Measurements from ENCODE around the gene EZH2.

Gene EZH2

DNA sequence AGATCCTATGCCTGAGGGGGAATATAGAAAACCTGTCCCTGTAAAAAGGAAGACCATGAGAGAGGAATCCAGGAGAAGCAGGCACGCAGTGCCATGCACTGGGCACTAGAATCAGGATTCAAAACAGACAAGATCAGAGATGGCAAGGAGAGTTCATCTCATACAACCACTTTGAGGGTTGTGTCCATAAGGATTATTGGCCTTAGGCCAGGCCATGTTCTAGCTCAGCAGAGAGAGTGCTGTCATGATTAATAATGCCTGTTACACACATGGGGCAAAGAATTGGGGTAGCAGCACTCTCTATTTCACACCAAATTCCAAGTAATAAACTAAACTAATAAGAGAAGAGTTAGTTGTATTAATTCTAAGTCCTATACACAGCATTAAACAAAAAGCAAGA, 29.1 kb downstream of the EZH2 start:
- DNase-seq (ENCODE audit: low read depth), result no peak

DNA sequence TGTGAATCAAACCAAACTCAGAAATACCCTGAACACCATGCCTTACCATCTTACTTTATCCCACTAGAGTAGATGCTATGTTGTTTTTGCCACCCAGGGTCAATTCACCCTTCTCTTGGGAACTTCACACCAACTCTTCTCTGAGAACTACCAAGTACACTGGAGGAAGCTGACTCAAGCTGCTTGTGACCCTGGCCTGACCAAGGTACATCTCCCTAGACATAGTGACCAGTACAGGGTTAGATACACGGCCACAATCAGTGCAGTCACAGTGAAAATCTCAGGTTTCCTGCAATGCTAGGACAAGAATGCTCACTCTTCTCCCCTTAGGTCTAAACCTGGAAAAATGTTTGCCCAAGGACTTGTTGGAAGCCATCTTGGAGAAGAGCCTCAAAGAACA, 31.8 kb downstream of the EZH2 start:
- no peak for DNase-seq (ENCODE audit: low read depth)

DNA sequence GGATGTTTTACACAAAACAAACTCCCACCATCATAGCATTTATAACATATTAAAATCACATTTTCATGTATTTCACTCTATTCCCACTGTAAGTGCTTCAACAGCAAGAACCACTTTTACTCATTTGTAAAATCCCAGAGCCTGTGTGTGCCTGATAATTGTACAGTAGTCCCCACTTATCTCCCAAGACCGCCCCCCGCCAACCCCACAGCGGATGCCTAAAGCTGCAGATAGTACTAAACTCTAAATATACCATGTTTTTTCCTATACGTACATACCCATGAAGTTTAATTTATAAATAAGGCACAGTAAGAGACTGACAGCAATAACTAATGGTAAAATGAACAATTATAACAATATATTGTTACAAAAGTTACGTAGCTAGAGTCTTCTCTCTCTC, 33.5 kb downstream of the EZH2 start:
- DNase-seq (ENCODE audit: low read depth), result no peak

DNA sequence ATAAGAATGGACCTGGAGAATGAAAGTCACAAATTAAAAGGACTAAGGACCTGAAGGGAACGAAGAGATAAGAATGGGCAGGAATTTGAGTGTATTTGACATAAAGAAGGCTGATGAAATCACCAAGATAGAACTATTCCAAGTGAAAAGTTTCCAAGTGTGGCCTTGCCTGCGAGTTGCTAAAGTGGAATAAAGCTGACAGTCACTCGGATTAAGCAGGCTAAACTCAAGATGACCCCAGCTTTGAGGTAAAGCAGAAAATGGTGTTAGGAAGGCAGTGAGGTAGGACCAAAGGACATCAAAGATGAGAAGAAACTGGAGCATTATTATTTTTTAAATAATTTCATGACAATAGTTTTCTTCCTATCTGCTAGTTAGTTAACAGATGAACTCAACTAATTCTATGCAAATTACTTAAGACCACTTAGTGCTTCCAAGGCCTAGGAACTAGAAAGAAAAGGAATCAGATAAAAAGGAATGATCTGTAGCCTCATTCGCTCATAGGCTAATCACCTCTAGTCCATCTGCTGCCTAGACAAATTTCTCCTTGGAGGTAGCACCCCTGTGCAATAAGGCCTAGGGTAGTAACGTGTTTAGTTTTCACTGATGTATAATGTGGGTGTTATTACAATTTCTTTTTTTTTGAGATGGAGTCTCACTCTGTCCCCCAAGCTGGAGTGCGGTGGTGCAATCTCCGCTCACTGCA, 34.5 kb downstream of the EZH2 start:
- DNase-seq (ENCODE audit: low read depth), result no peak

DNA sequence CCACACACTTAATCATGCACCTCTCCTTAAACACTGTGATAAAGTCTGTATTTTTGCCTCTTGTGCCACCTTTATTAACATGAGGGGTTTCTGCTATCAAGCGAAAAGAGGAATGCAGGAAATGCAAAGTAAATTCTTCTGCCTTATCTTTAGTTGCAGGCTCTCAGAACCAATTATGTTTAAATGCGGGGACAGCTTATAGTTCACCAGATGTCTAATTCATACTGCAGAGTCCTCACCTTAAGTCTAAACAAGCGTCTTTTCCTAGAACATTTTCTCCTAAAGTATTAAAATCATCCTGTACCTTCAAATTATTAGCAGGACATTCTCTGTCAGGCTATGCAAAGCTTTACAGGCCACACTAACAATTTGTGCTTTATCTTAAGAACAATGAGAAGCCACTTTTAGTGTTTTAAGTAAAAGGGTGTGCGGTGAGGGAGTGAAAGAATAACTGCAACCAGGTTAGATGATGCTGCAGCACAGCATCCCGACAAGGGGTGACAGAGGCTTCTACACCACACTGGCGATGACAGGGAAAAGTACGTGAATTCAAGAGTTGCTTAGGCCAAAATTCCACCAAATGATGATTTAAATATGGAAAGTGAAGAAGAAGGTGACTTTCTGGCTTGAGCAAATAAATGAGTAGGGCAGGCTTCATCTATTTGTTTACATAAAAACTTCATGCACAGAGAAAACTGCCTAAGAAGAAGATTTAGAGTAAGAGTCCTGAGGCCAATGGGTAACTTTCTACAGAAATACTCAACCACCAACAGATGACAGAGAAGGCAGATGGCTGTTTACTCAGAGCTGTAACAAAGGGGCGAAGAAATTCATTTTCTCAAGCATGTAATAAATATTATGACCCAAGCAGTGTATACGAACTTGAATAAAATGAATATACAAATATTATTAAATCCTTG, 36.0 kb downstream of the EZH2 start:
- no peak for DNase-seq (ENCODE audit: low read depth)

DNA sequence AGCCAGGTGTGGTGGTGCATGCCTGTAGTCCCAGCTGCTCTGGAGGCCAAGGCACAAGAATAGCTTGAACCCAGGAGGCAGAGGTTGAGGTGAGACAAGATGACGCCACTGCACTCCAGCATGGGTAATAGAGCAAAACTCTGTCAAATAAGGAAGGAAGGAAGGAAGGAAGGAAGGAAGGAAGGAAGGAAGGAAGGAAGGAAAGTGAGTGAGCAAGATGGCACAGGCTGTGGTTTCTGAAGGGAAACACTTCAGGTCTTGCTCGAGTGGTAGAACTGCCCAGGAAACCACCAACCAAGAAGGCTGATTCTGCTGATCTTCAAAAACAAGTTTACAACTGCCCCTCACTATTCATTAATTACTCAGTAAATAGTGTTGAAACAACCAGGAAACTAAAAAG, 45.2 kb downstream of the EZH2 start:
- no peak for DNase-seq (ENCODE audit: low read depth)

DNA sequence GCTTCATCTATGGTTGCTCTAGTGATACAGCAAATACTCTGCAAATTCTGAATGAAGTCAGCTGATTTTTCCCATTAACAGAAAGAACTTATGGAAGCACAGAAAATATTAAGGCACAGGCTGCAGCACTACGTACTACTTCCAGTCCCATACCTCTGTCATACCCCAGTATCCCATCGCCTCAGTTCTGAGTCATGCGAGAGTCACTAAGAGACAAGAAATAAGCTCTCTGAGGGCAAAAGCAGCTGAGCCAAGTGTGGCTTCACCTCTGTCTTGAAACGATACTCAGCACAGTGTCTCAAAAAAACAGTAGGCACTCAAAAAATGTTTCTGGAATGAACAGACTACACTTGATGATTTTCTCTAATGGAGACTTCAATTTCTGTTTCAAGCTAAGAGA, 48.2 kb downstream of the EZH2 start:
- DNase-seq (ENCODE audit: low read depth), result no peak

DNA sequence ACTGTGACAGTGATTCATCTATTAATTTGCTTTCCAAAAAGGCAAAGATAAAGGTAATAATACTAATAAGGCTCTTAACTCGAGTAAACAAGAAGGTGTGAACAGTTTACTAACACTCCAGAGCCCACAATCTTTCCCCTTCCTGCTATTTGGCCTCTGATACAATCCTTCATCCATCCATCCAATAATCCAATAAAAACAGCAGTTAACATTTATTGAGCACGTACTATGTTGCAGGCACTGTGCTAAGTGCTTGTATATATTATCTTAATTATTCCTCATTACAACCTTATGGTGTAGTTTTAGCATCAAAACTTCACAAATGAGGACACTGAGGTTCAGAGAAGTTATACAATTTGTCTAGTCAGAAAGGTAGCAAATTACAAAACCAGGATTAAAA, 49.5 kb downstream of the EZH2 start:
- no peak for DNase-seq (ENCODE audit: low read depth)

DNA sequence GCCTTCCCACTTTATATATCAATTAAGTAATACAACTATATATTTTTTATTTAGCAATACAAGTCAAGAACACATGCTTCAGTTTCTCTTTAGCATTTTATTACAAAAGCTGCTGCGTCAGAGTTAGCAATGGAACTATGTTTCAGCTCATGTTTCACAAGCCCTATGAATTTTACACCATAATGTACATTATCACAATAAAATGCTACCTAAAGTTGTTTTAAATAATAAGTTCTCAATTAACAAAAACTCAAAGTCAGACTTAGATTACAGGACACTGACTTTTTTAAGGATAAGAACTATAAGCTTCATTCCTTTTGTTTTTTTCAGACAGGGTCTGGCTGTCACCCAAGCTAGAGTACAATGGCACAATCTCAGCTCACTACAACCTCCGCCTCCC, 52.3 kb downstream of the EZH2 start:
- DNase-seq (ENCODE audit: low read depth), result no peak

DNA sequence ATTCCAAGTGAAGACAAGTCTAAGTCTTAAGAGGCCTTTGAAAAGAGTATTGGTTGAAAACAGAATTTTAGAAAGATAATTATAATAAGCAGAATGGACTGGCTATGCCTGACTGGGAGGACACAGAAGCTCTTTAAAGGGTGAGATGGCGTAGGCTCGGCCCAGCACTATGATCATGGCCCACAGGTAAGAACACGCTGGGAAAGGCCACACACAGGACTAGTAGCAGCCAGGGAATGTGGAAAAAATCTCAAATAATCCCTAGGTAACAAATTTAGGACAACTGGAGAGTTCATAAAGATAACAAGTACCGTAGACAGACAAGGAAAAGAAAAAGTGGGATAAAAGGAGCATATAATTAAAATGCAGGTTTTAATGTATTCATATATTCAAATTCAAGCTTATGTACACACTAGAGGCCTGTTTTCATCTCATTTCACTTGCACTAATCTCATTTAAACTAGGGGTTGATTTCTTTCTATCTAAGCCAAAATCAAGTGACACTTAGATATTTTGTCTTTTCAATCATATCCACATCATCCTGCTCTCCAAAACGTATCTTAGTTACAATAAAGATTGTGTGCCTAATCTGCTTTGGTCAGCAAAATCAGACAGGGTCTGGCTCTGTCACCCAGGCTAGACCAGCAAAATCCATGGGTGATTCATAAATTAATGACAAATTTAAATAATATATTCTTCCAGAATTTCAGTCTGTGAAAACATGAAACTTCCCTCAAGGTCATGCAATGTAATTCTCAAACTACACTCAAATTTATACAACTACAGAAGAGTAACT, 53.0 kb downstream of the EZH2 start:
- DNase-seq (ENCODE audit: low read depth), result no peak

DNA sequence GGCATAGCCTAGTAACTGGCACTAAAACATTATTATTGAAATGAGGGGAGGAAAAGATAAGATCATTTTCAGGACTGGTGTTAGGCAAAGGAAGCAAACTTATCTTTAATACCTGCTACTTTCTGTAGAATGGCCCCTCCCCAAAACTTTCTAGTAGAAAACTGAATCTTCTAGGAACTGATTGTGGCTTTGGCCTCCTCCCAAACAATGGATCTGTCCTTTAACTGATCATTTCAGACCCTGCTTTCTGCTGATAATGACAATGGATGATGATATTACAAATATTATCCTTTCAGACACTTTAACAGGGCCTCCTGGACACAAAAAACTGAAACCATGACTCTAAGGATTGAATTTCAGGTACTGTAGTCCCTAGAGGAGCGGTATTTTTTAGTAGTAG, 55.1 kb downstream of the EZH2 start:
- DNase-seq (ENCODE audit: low read depth), result no peak

DNA sequence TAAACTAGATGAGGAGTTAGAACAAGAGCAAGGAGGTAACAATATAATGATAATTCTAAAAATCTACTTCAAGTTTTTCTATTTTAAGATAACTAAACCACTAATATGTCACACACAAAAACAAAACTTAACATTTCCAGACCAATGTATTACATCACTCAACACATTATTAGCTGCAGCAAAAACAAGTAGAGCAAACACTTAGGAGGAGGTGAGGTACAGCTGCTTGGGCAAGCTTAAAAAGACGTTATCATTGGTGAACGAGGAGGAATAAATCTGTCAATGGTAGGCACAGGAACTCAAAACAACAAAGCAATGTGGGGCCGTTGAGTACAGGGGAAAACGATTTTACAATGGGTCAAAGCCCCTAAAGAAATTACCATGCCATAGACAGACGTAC, 58.8 kb downstream of the EZH2 start:
- no peak for DNase-seq (ENCODE audit: low read depth)

DNA sequence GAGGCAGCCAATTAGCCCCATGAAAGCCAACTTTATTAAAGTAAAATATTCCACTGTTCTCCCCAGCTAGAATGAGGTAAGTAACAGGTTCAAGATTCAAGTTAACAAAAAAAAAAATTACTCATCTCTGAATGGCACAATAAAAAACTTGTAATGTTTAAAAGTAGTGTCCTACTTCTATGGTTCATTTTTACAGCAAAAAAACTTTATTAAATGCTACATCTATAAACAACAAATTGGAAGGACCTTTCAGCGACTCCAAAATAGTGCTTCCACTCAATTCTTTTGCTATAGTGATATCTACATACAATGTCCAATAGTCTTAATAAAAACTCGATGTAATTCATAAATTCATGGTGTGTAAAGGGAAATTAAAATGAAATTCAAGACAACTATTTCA, 59.2 kb downstream of the EZH2 start:
- DNase-seq (ENCODE audit: low read depth), result no peak

DNA sequence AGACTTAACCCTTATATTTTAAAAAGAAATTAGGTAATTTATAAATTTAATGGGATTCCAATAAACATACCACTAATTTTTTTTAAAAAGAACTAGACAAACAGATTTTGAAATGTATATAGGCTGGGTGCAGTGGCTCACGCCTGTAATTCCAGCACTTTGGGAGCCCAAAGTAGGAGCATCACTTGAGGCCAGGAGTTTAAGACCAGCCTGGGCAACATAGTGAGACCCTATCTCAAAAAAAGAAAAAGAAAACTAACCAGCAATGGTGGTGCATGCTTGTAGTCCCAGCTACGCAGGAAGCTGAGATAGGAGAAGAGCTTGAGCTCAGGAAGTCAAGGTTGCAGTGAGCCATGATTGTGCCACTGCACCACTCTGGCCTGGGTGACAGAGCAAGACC, 62.7 kb downstream of the EZH2 start:
- DNase-seq (ENCODE audit: low read depth), result no peak

DNA sequence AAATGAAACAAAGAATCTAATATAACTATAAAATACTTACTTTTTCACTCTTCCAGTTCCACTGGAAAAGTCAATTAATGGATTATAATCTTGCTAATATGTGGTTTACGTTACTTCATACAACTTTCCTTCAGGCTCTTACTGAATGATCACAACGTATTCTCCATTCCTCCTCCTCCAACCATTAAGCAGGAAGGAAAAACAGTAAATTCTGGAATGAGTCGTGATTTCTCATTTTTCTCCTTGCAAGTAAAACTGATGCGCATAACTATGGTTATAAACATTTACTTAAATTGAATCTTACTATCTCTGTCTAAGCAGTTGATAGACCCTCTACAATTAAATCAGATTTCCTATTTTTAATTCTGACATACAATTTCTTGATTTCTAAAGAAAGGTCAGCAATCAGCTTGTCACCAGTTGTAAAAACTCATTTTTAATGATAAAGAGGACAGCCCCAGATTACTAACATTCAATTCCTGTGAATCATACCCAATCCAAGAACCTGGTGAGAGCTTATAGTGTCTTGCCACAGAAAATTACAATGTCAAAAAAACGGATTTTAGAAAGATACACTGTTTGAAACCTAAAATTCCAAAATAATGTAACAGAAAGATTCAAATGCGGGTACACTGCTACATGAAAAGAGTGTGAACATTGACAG, 64.3 kb downstream of the EZH2 start:
- DNase-seq (ENCODE audit: low read depth), result no peak

DNA sequence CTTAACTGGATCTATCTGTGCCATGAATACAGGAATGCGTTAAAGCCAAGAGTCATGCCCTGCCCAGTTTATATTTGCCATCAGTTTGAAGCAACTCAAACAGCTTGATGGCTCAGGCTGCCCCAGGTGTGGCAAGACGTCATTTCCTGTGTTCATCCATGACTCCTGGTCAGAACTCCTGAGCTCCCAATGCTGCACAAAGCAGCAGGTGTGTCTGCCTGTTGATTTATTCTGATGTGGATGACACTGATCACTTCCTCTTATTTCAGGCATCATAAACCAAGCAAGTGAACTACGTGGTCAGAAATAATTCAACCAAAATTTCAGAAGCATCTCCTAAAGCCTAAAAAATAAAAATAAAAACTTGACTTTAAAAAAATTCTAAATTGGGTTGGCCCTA, 68.5 kb downstream of the EZH2 start:
- no peak for DNase-seq (ENCODE audit: low read depth)

DNA sequence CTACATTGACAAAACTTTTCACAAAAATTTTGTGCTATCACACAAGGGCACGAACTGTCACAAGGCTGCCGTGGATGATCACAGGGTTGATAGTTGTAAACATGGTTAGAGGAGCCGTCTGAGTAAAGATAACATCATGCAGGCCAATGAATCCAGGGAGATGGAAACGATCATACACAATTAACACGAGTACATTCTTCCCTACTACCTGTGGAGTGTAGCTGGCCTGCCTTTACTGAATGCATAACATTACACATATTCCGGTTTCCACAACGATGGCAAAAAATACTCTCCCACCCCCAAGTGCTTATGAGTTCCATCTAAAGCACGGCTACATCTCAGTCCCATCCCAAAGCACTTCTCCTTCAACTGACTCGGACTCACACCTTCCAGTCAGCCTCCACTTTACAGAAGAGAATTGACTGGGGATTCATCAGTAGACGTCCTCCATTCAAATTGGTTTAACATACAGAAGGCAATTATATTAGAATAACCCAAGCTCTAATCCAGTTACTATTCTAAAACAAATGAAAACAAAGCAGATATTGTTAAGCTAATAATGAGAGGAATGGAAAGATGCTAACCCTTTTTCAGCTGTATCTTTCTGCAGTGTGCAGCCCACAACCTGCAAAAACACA, 69.0 kb downstream of the EZH2 start:
- no peak for DNase-seq (ENCODE audit: low read depth)

DNA sequence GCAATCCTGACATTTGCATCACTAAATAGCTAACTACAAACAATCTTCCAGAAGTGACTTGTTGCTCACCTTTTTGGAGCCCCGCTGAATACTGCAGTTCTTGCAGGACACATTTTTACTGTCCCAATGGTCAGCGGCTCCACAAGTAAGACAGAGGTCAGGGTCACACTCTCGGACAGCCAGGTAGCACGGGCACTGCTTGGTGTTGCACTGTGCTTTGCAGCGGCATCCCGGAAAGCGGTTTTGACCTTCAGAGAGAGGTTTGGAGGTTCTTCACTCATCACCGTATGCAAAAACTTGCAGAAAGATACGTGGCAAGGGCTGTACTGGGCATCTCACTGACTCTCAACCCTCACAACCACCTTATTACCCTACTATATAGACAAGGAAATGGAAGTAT, 70.2 kb downstream of the EZH2 start:
- no peak for DNase-seq (ENCODE audit: low read depth)

DNA sequence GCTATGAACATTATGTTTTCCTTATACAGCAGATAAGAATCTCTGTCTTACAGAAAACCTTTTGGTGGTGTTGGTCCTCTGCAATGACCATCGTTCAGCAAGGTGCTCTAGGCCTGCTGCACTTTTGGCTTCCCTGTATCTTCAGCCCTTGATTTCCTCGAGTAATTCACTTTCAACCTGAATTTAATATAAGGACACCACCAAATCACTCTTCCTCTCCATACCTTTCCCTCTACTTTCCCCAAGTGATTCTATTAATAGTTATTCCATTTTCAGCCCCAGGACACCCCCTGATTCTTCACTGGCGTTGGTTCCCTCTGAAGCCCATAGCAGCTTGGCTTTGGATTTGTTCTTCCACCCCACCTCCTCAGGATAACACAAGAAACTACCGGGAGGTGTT, 72.2 kb downstream of the EZH2 start:
- DNase-seq (ENCODE audit: low read depth), result no peak

DNA sequence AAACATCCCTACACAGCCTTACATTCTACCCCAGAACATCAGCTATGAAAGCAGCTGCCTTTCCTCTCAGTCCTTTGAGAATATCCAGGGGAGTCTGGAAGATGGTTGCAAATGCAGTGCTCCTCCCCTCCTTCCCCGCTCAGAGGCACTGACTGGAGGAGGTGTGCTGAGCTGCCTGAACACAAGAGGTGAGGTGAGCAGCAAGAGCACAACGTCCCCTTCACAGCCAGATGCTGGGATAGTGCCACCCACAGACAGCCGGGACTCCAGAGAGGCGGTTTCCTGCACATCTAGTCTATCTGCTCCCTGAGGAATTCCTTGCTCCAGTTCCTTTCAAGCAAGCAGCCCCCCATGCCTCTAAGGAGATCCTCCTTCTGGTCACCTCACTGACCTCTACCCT, 74.2 kb downstream of the EZH2 start:
- no peak for DNase-seq (ENCODE audit: low read depth)

DNA sequence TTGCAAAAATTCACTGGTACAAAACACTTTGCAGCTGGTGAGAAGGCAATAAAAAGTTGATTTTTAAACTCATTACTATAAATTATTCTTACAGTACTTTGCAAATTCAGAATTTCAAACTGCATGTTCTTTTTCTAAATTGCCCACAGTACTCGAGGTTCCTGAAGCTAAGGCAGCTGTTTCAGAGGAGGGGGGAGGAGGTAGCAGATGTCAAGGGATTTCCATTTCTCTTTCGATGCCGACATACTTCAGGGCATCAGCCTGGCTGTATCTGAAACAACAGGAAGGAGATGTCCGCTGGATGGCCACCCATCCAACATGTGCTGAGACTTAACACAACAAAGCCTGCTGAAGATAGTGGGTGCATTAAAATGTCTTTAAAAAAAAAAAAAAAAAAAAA, 76.7 kb downstream of the EZH2 start:
- no peak for DNase-seq (ENCODE audit: low read depth)

DNA sequence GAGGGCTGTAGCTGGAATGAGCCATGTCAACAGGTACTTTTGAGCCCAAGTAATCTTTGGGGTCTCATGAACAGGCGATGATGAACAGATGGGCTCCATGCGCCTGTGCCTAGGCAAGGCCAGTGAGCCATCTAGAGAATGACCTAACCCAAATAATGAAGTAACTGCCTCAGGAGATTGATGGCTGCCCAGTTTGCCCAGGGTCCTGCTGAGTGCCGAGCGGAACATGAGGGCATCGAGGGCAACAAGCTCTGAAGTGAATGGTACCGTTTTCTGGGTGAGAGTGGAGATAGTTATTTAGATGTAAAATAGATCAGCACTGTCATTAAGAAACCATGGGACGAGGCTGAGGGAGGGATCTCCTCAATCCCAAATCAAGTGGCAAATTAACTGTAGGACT, 77.9 kb downstream of the EZH2 start:
- no peak for DNase-seq (ENCODE audit: low read depth)

Measured in stimulated activated CD8-positive, alpha-beta memory T cell treated with anti-CD3 and anti-CD28 coated beads, Interleukin-15, amount 100 ng/mL, for 24 hours (primary cell).